T-helper 2 cell (primary cell): ENCODE measurements around the gene MAMDC4.
"Not testable (repeated sequence)": the region's sequence is repeated elsewhere in the genome, so short reads cannot be mapped to it uniquely, and the experiment has no call there.

Experiments
- DNase-seq, 5 experiments: peaks; one replicate each; pipeline versions ENCODE4 v3.0.0 to v3.0.0-alpha.2; 2012 to 2022

MAMDC4 gene

GRCh38 chr9:136839229-136840139 is 12.7 kb upstream of the MAMDC4 start:
- DNase-seq, result no peak

- DNase-seq, result no peak
These were observed 11.8 kb upstream of the MAMDC4 start for GRCh38 chr9:136840140-136840876.

DNA sequence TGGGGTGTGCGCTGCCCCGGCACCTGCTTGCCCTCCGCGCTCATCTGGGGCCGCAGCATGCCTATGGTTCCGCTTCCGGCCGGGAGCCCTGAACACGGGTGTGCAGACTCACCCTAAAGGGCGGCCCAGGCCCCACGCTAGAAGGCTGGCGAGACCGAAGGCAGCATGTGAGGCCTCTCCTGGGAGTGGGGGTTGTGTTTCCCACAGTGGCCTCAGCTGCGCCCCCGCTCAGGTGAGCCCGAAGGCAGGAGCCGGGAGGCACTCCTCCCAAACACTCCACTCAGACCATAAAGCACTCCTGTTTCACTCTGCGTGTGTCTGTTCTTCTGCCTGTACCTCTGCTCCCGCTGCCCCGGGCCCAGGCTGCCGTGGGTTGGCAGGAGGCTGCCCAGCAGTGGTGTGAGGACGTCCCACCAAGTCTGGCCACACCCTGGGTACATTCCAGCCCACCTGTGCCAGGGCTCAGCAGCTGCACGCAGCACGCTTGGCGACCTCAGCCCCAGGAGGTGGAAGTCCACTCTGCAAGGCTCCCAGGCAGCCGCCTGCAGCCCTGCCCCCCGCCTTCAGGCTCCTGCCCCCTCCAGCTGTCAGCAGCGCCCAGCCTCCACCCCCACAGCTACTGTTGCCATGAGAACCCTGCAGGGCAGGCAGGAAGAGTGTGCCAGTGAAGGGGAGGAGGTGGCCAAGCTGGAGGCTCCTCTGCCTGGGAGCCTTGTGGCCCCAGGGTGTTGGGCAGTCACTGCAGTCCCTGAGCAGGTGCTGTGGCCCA is 11.1 kb upstream of the MAMDC4 start:
- no peak for DNase-seq

- not testable (repeated sequence) for DNase-seq
These were observed 10.3 kb upstream of the MAMDC4 start for GRCh38 chr9:136841646-136842379.

GRCh38 chr9:136842380-136842948 is 9.7 kb upstream of the MAMDC4 start, which contains the start of gene AJM1:
Gene AJM1, plus strand, starts transcription at chr9:136842478. Its CDS starts 1,937 bp downstream, at chr9:136844415.
- peak; percentile 59 to 84 (median 69) for DNase-seq

DNA sequence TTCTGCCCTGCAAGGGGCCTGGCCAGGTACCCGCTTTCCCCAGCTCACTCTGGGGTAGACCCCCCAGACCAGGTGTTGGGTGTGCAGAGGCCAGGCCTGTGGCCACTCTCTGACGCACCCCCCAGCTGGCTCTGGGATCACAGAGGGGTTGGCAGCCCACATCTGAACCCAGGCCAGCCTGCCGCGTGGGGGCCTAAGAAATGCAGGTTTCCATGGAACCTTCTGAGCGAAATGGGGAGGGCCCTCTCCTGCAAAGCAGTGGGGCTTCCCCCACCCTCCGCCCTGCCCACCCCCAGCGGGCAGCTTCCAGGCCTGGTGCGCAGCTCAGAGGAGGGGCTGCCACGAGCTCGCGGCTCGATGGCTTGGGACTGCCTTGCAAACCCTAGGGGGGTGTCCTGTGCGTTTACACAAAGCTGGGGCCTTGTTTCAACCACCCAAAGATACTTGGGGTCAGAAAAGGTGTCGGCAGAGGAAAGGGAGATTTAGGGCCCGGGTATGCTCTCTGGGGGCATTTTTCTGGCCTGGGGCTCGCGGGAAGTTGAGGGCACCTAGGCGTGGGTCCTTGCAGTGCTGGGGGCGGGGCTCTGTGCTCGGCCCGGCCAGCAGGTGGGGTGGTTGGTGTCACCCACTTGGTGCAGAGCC is 8.9 kb upstream of the MAMDC4 start:
- not testable (repeated sequence) for DNase-seq

- peak; percentile 39 to 50 (median 43) for DNase-seq
These were observed 8.1 kb upstream of the MAMDC4 start for GRCh38 chr9:136843801-136844740.

DNA sequence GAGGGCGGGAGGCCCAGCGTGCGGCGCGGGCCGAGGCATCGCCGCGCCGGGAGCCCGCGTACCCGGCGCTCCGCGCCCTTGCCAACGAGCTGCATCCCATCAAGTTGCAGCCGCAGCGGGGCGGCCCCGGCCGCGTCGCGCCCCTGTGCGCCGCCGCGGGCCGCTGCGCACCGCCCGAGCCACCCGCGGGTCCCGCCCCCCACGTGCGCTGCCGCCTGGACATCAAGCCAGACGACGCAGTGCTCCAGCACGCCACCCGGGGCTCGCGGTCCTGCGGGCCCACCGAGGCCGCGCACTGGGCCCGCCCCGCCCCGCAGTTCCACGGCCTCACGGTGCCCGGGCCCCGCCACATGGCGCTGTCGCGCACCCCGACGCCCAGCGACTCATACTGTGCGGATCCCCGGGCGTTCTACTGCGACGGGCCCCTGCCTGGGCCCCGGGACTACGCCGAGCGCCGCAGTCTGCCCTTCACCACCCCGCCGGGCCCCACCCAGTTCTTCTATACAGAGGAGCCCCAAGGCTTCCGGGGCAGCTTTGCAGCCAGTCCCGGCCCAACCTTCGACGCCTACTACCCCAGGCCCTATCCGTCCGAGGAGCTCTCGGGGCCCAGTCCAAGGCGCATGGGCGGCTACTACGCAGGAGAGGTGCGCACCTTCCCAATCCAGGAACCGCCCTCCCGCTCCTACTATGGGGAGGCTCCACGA is 7.2 kb upstream of the MAMDC4 start:
- peak in 1 of 5 experiments; percentile 36 for DNase-seq

DNA sequence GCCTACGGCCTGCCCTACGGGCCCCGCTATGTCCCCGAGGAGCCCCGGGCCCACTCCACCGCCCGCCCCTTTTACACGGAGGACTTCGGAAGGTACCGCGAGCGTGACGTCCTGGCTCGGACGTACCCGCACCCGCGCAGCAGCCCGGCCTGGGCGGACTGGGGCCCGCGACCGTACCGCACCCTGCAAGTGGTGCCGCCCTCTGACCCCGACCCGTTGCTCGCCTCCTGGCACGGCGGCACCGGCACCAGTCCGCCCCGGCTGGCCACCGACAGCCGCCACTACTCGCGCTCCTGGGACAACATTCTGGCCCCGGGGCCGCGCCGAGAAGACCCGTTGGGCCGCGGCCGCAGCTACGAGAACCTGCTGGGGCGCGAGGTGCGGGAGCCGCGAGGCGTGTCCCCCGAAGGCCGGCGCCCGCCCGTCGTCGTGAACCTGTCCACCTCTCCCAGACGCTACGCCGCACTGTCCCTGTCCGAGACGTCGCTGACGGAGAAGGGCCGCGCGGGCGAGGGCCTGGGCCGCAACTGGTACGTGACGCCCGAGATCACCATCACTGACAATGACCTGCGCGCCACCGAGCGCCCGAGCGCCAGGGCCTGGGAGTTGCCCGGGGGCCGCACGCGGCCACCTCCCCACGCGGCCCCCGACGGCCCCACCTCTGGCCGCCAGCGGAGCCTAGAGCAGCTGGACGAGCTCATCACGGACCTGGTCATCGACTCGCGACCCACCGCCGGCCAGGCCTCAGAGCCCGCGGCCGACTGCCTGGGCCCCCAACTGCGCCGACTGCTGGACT is 6.5 kb upstream of the MAMDC4 start:
- no peak for DNase-seq

DNA sequence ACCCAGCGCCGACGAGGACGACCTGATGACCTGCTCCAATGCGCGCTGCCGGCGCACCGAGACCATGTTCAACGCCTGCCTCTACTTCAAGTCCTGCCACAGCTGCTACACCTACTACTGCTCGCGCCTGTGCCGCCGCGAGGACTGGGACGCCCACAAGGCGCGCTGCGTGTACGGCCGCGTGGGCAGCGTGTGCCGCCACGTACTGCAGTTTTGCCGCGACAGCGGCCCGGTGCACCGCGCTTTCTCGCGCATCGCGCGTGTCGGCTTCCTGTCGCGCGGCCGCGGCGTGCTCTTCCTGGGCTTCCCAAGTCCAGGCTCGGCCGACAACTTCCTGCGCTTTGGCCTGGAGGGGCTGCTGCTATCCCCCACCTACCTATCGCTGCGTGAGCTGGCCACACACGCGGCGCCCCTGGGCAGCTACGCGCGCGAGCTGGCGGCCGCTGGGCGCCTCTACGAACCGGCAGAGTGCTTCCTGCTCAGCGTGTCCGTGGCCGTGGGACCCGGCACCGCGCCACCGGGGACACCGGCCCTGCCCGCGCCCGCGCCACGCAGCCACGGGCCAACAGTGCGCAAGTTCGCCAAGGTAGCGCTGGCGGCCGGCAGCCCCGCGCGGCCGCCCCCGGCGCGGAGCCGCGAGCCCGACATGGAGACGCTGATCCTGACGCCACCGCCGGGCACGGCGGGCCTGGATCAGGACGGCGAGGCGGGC is 5.6 kb upstream of the MAMDC4 start:
- peak in 1 of 5 experiments; percentile 42 for DNase-seq

GRCh38 chr9:136847088-136847825 is 4.9 kb upstream of the MAMDC4 start:
- peak in 1 of 5 experiments; percentile 45 for DNase-seq

DNA sequence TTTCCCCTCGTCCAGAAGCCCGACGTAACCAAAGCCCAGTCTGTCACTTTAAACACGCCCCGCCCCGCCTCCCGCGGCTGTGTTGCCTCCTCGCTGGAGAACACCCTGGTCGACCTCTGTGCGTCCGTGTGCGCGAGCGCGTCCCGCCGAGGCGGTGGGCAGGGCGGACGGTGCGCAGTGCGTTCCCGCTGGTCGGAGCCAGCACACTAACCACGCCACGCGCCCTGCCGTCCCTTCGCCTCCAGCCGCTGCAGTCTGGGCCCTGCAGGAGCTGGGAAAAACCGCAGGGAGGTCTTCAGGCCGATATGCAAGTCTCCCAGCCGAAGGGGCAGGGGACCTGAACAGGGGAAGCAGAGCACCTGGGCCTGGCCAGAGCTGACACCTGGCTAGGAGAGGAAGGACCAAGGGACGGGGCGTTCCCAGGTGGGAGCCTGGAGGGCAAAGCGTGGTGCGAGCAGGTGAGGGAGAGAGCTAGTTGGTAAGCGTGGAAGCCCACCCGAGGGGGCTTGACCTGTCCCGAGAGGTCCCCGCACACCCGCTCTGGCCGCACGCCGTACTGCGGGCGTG is 4.2 kb upstream of the MAMDC4 start:
- peak; percentile 37 to 89 (median 59) for DNase-seq

- DNase-seq, result peak in 1 of 5 experiments; percentile 61
These were observed 3.6 kb upstream of the MAMDC4 start for GRCh38 chr9:136848393-136849037.

DNA sequence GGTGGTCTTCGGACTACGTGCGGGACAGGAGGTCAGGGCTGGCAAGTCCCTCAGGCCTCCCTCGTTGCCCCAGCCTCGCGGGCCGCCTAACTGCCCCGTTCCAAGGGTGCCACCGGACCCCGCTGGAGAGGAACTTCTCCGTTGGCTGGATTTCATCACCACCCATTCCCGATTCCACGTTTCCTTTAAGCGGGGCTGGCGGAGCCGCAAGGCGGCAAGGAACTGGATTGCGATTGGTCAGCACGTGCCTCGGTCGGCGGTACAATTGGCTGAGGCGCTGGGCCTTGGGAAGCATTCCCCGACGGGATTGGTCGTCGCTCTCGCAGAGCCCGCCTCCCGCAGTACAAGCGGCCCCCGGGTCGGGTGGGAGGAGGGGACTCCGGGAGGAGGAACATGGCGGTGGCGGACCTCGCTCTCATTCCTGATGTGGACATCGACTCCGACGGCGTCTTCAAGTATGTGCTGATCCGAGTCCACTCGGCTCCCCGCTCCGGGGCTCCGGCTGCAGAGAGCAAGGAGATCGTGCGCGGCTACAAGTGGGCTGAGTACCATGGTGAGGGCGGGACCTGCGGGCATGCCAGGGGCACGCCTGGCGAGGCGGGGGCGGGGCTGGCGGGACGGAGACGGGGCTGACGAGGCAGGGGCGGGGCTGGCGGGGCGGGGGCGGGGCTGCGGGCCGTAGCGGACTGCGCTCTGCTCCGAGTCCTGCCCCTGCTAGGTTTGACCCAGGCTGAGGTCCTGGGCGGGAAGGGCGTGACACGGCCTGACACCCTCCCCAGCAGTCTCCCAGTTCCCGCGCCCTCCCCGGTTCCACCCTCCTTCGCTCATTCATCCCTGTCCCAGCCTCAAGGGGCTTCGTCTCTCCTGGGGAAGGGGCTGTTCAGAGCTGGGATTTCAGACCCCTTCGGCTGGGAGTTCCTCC is 2.8 kb upstream of the MAMDC4 start, which contains the start of gene PHPT1:
TSS of gene PHPT1 (plus strand) at position 372 of the 922 bp plus-strand sequence. CDS start at position 394, 22 bp downstream.
- DNase-seq, result peak; percentile 93 to 99 (median 94)
